ENCODE data around the gene ENTHD1. TPM values are rescaled to one million over a fixed set of nuclear protein-coding genes. Genes with fewer than 3 reads are reported as not detected.

The ENTHD1 gene
- total RNA-seq, 1 donor from 2014 or later, result not detected

- no peaks in the 10 kb centered on the region for H3K36me3 Mint-ChIP-seq (ENCODE audit: low read depth, unreplicated experiment)
- peaks cover 15% of the 10 kb centered on the region for H3K4me1 Mint-ChIP-seq (ENCODE audit: unreplicated experiment)
- DNase-seq (ENCODE audit: low spot score), result no peak
- H3K27ac Mint-ChIP-seq (ENCODE audit: unreplicated experiment), result no peak overlapping the region
- no peaks in the 10 kb centered on the region for H3K9me3 Mint-ChIP-seq (ENCODE audit: unreplicated experiment)
- peaks cover 3% of the 10 kb centered on the region for H3K27me3 Mint-ChIP-seq (ENCODE audit: unreplicated experiment)
- no peak overlapping the region for H3K4me3 Mint-ChIP-seq (ENCODE audit: unreplicated experiment)
- TF ChIP-seq CTCF (IDR thresholded peaks at IDR 0.05; ENCODE audit: unreplicated experiment), result no peak
These were observed 32.5 kb upstream of the ENTHD1 start for GRCh38 chr22:39925909-39926679.

GRCh38 chr22:39925273-39925672 is 31.7 kb upstream of the ENTHD1 start:
- H3K4me3 Mint-ChIP-seq (ENCODE audit: unreplicated experiment), result no peak overlapping the region
- H3K27me3 Mint-ChIP-seq (ENCODE audit: unreplicated experiment), result peaks cover 3% of the 10 kb centered on the region
- H3K27ac Mint-ChIP-seq (ENCODE audit: unreplicated experiment), result no peak overlapping the region
- no peak for TF ChIP-seq CTCF (IDR thresholded peaks at IDR 0.05; ENCODE audit: unreplicated experiment)
- H3K4me1 Mint-ChIP-seq (ENCODE audit: unreplicated experiment), result peaks cover 15% of the 10 kb centered on the region
- no peaks in the 10 kb centered on the region for H3K36me3 Mint-ChIP-seq (ENCODE audit: low read depth, unreplicated experiment)
- no peak for DNase-seq (ENCODE audit: low spot score)
- H3K9me3 Mint-ChIP-seq (ENCODE audit: unreplicated experiment), result no peaks in the 10 kb centered on the region

GRCh38 chr22:39924286-39924685 is 30.7 kb upstream of the ENTHD1 start:
- DNase-seq (ENCODE audit: low spot score), result no peak
- peaks cover 3% of the 10 kb centered on the region for H3K27me3 Mint-ChIP-seq (ENCODE audit: unreplicated experiment)
- peaks cover 15% of the 10 kb centered on the region for H3K4me1 Mint-ChIP-seq (ENCODE audit: unreplicated experiment)
- no peak for TF ChIP-seq CTCF (IDR thresholded peaks at IDR 0.05; ENCODE audit: unreplicated experiment)
- no peak overlapping the region for H3K27ac Mint-ChIP-seq (ENCODE audit: unreplicated experiment)
- no peak overlapping the region for H3K4me3 Mint-ChIP-seq (ENCODE audit: unreplicated experiment)
- no peaks in the 10 kb centered on the region for H3K36me3 Mint-ChIP-seq (ENCODE audit: low read depth, unreplicated experiment)
- H3K9me3 Mint-ChIP-seq (ENCODE audit: unreplicated experiment), result no peaks in the 10 kb centered on the region

GRCh38 chr22:39923696-39924095 is 30.1 kb upstream of the ENTHD1 start:
- no peak for TF ChIP-seq CTCF (IDR thresholded peaks at IDR 0.05; ENCODE audit: unreplicated experiment)
- Mint-ChIP-seq H3K27me3 (ENCODE audit: unreplicated experiment) (peaks cover 3% of the 10 kb centered on the region), H3K4me1 (ENCODE audit: unreplicated experiment) (peaks cover 15% of the 10 kb centered on the region), H3K27ac (ENCODE audit: unreplicated experiment) (no peak overlapping the region), H3K9me3 (ENCODE audit: unreplicated experiment) (no peaks in the 10 kb centered on the region), H3K36me3 (ENCODE audit: low read depth, unreplicated experiment) (no peaks in the 10 kb centered on the region), H3K4me3 (ENCODE audit: unreplicated experiment) (no peak overlapping the region)
- DNase-seq (ENCODE audit: low spot score), result no peak

- Mint-ChIP-seq H3K27me3 (ENCODE audit: unreplicated experiment) (no peaks in the 10 kb centered on the region), H3K9me3 (ENCODE audit: unreplicated experiment) (no peaks in the 10 kb centered on the region), H3K27ac (ENCODE audit: unreplicated experiment) (no peak overlapping the region), H3K4me3 (ENCODE audit: unreplicated experiment) (no peak overlapping the region), H3K4me1 (ENCODE audit: unreplicated experiment) (peaks cover 2% of the 10 kb centered on the region), H3K36me3 (ENCODE audit: low read depth, unreplicated experiment) (no peaks in the 10 kb centered on the region)
- TF ChIP-seq CTCF (IDR thresholded peaks at IDR 0.05; ENCODE audit: unreplicated experiment), result no peak
- DNase-seq (ENCODE audit: low spot score), result no peak
These were observed 26.7 kb upstream of the ENTHD1 start for GRCh38 chr22:39920134-39920743.

Data from endothelial cell (in vitro differentiated cells).